Esophagus mucosa (tissue), 1 donor: ENCODE results near the gene LRRIQ1. TPM values are rescaled to one million over a fixed set of nuclear protein-coding genes. Genes with fewer than 3 reads are reported as not detected.

Source experiments
- total RNA-seq: library from RNA; stranded (reverse); gene quantifications from one replicate; pipeline ENCODE4 v1.2.4, GENCODE V29; 2023
- donor health status: DM: yes; HTN: yes; CAD: no.

LRRIQ1 gene
- total RNA-seq, 1 donor from 2014 or later: 0.20 TPM

Other genes starting within 250 kb of the LRRIQ1 start
- gene SLC6A15, start 123.6 kb upstream of the LRRIQ1 start, total RNA-seq: 19.4 TPM
- gene TSPAN19, start 74 bp upstream of the LRRIQ1 start, total RNA-seq: not detected
- not detected for gene ALX1, start 243.9 kb downstream of the LRRIQ1 start, total RNA-seq